Liver (tissue), 3 donors: Measurements from ENCODE around the gene IL18BP.

ENCODE experiments used
- EGR1 ChIP-seq, 2 donors: IDR thresholded peaks; 2 replicates each; pipeline ENCODE4 v1.6.1; 2016 to 2018; ENCODE audit warnings: antibody characterized with exemption in 2 of 2, low read depth in 2 of 2
- JUND ChIP-seq, 2 donors: IDR thresholded peaks; 2 replicates each; pipeline ENCODE4 v1.6.1; 2016; ENCODE audit warnings: antibody characterized with exemption in 2 of 2
- RAD21 ChIP-seq, 2 donors: IDR thresholded peaks; 2 replicates each; pipeline ENCODE4 v1.6.1; 2016; ENCODE audit warnings: antibody characterized with exemption in 2 of 2, mild to moderate bottlenecking in 2 of 2
- RXRA ChIP-seq, 2 donors: IDR thresholded peaks; 2 replicates each; pipeline ENCODE4 v1.6.1; 2017 to 2018; ENCODE audit warnings: antibody characterized with exemption in 2 of 2, mild to moderate bottlenecking in 1 of 2
- SP1 ChIP-seq: IDR thresholded peaks from 2 replicates; pipeline ENCODE4 v1.6.1; 2018; ENCODE audit warnings: antibody characterized with exemption, mild to moderate bottlenecking
- TAF1 ChIP-seq: conservative IDR thresholded peaks from 2 replicates; pipeline ENCODE4 v1.6.1; 2016; ENCODE audit warnings: antibody characterized with exemption, mild to moderate bottlenecking
- YY1 ChIP-seq: IDR thresholded peaks from 2 replicates; pipeline ENCODE4 v1.6.1; 2016; ENCODE audit warnings: antibody characterized with exemption, mild to moderate bottlenecking
- TF ChIP-seq, protein P1 (sequence below): fragments of 150-350 bp; IDR thresholded peaks from 2 replicates; pipeline ENCODE4 v1.5.1; 2017; ENCODE audit warnings: improper control_type of control experiment, low read depth, low read length; ENCODE audit not compliant: missing input control
- TF ChIP-seq, protein P2 (sequence below): IDR thresholded peaks from 2 replicates; pipeline ENCODE4 v1.6.1; 2016; ENCODE audit warnings: antibody characterized with exemption
- TF ChIP-seq, protein P3 (sequence below): IDR thresholded peaks from 2 replicates; pipeline ENCODE4 v1.6.1; 2016; ENCODE audit warnings: antibody characterized with exemption, mild to moderate bottlenecking
- TF ChIP-seq, protein P4 (sequence below): IDR thresholded peaks from 2 replicates; pipeline ENCODE4 v1.6.1; 2016; ENCODE audit warnings: antibody characterized with exemption
- donor health status: healthy.
- donor health status: healthy.

GRCh38 chr11:72001834-72002591 lies 3.3 kb downstream of the IL18BP start:
- TF ChIP-seq, protein P1, sequence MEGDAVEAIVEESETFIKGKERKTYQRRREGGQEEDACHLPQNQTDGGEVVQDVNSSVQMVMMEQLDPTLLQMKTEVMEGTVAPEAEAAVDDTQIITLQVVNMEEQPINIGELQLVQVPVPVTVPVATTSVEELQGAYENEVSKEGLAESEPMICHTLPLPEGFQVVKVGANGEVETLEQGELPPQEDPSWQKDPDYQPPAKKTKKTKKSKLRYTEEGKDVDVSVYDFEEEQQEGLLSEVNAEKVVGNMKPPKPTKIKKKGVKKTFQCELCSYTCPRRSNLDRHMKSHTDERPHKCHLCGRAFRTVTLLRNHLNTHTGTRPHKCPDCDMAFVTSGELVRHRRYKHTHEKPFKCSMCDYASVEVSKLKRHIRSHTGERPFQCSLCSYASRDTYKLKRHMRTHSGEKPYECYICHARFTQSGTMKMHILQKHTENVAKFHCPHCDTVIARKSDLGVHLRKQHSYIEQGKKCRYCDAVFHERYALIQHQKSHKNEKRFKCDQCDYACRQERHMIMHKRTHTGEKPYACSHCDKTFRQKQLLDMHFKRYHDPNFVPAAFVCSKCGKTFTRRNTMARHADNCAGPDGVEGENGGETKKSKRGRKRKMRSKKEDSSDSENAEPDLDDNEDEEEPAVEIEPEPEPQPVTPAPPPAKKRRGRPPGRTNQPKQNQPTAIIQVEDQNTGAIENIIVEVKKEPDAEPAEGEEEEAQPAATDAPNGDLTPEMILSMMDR, result no peak
- TF ChIP-seq, protein P2, sequence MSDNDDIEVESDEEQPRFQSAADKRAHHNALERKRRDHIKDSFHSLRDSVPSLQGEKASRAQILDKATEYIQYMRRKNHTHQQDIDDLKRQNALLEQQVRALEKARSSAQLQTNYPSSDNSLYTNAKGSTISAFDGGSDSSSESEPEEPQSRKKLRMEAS, result no peak
- TF ChIP-seq YY1, result no peak
- TF ChIP-seq, protein P3, sequence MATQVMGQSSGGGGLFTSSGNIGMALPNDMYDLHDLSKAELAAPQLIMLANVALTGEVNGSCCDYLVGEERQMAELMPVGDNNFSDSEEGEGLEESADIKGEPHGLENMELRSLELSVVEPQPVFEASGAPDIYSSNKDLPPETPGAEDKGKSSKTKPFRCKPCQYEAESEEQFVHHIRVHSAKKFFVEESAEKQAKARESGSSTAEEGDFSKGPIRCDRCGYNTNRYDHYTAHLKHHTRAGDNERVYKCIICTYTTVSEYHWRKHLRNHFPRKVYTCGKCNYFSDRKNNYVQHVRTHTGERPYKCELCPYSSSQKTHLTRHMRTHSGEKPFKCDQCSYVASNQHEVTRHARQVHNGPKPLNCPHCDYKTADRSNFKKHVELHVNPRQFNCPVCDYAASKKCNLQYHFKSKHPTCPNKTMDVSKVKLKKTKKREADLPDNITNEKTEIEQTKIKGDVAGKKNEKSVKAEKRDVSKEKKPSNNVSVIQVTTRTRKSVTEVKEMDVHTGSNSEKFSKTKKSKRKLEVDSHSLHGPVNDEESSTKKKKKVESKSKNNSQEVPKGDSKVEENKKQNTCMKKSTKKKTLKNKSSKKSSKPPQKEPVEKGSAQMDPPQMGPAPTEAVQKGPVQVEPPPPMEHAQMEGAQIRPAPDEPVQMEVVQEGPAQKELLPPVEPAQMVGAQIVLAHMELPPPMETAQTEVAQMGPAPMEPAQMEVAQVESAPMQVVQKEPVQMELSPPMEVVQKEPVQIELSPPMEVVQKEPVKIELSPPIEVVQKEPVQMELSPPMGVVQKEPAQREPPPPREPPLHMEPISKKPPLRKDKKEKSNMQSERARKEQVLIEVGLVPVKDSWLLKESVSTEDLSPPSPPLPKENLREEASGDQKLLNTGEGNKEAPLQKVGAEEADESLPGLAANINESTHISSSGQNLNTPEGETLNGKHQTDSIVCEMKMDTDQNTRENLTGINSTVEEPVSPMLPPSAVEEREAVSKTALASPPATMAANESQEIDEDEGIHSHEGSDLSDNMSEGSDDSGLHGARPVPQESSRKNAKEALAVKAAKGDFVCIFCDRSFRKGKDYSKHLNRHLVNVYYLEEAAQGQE, result no peak
- no peak for TF ChIP-seq SP1
- no peak for TF ChIP-seq RAD21 (IDR thresholded peaks at IDR 0.05)
- TF ChIP-seq RXRA (IDR thresholded peaks at IDR 0.05), result no peak
- TF ChIP-seq EGR1 (IDR thresholded peaks at IDR 0.05; ENCODE audit: low read depth in 2 of 2), result no peak
- no peak for TF ChIP-seq JUND (IDR thresholded peaks at IDR 0.05)
- no peak for TF ChIP-seq TAF1
- TF ChIP-seq, protein P4, sequence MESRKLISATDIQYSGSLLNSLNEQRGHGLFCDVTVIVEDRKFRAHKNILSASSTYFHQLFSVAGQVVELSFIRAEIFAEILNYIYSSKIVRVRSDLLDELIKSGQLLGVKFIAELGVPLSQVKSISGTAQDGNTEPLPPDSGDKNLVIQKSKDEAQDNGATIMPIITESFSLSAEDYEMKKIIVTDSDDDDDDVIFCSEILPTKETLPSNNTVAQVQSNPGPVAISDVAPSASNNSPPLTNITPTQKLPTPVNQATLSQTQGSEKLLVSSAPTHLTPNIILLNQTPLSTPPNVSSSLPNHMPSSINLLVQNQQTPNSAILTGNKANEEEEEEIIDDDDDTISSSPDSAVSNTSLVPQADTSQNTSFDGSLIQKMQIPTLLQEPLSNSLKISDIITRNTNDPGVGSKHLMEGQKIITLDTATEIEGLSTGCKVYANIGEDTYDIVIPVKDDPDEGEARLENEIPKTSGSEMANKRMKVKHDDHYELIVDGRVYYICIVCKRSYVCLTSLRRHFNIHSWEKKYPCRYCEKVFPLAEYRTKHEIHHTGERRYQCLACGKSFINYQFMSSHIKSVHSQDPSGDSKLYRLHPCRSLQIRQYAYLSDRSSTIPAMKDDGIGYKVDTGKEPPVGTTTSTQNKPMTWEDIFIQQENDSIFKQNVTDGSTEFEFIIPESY, result no peak
